Liver (tissue), 9 donors: ENCODE results near the gene TMEM234. TPM values are rescaled to one million over a fixed set of nuclear protein-coding genes. Genes with fewer than 3 reads are reported as not detected.
"Not testable (repeated sequence)": the region's sequence is repeated elsewhere in the genome, so short reads cannot be mapped to it uniquely, and the experiment has no call there.

Source experiments
- DNase-seq: peaks from one replicate; pipeline ENCODE4 v3.0.0-alpha.2; 2017; ENCODE audit warnings: low spot score
- H3K27ac ChIP-seq, 2 donors: one replicate each; pipeline ENCODE4 v1.7.0; 2013; ENCODE audit warnings: inconsistent platforms in 2 of 2, low read length in 2 of 2, control low read depth in 1 of 2, low read depth in 1 of 2, mild to moderate bottlenecking in 1 of 2
- H3K27me3 ChIP-seq, 4 donors: one replicate each; pipeline versions ENCODE4 v1.6.1 to v1.7.0; 2013; ENCODE audit warnings: low read length in 3 of 4, inconsistent platforms in 1 of 4, mild to moderate bottlenecking in 1 of 4, moderate library complexity in 1 of 4; ENCODE audit not compliant: control insufficient read depth in 4 of 4, insufficient read depth in 4 of 4
- H3K36me3 ChIP-seq, 4 donors: one replicate each; pipeline versions ENCODE4 v1.6.1 to v1.7.0; 2013; ENCODE audit warnings: low read length in 3 of 4, mild to moderate bottlenecking in 3 of 4, low read depth in 1 of 4, moderate library complexity in 1 of 4; ENCODE audit not compliant: control insufficient read depth in 4 of 4, insufficient read depth in 3 of 4
- H3K4me1 ChIP-seq, 4 donors: one replicate each; pipeline versions ENCODE4 v1.6.1 to v1.7.0; 2013; ENCODE audit warnings: low read length in 3 of 4, mild to moderate bottlenecking in 3 of 4, moderate library complexity in 1 of 4; ENCODE audit not compliant: control insufficient read depth in 4 of 4, insufficient read depth in 4 of 4
- H3K4me3 ChIP-seq, 3 donors: one replicate each; pipeline versions ENCODE4 v1.6.1 to v1.7.0; 2013; ENCODE audit warnings: low read length in 3 of 3, control low read depth in 1 of 3, low read depth in 1 of 3, mild to moderate bottlenecking in 1 of 3
- H3K9ac ChIP-seq, 2 donors: one replicate each; pipeline ENCODE4 v1.7.0; 2013; ENCODE audit warnings: low read length in 2 of 2, mild to moderate bottlenecking in 2 of 2, moderate library complexity in 2 of 2, control low read depth in 1 of 2, low read depth in 1 of 2
- H3K9me3 ChIP-seq, 4 donors: one replicate each; pipeline versions ENCODE4 v1.6.1 to v1.7.0; 2013; ENCODE audit warnings: low read length in 3 of 4; ENCODE audit not compliant: control insufficient read depth in 4 of 4
- CTCF ChIP-seq: fragments of 150-350 bp; IDR thresholded peaks from 2 replicates; pipeline ENCODE4 v1.5.1; 2017; ENCODE audit warnings: improper control_type of control experiment, low read depth, low read length; ENCODE audit not compliant: missing input control
- GABPA ChIP-seq, 2 donors: IDR thresholded peaks in 1 of 2; conservative IDR thresholded peaks in 1 of 2; 2 replicates each; pipeline ENCODE4 v1.6.1; 2016; ENCODE audit warnings: antibody characterized with exemption in 2 of 2, mild to moderate bottlenecking in 1 of 2, moderate library complexity in 1 of 2
- JUND ChIP-seq, 2 donors: IDR thresholded peaks; 2 replicates each; pipeline ENCODE4 v1.6.1; 2016; ENCODE audit warnings: antibody characterized with exemption in 2 of 2
- MAX ChIP-seq: IDR thresholded peaks from 2 replicates; pipeline ENCODE4 v1.6.1; 2016; ENCODE audit warnings: antibody characterized with exemption
- NR2F2 ChIP-seq: IDR thresholded peaks from 2 replicates; pipeline ENCODE4 v1.6.1; 2016; ENCODE audit warnings: antibody characterized with exemption
- RAD21 ChIP-seq, 2 donors: IDR thresholded peaks; 2 replicates each; pipeline ENCODE4 v1.6.1; 2016; ENCODE audit warnings: antibody characterized with exemption in 2 of 2, mild to moderate bottlenecking in 2 of 2
- REST ChIP-seq: IDR thresholded peaks from 2 replicates; pipeline ENCODE4 v1.6.1; 2016; ENCODE audit warnings: antibody characterized with exemption, mild to moderate bottlenecking
- TAF1 ChIP-seq: conservative IDR thresholded peaks from 2 replicates; pipeline ENCODE4 v1.6.1; 2016; ENCODE audit warnings: antibody characterized with exemption, mild to moderate bottlenecking
- WGBS: extraction: QIAGEN DNeasy Blood & Tissue Kit; methylation state at CpG from one replicate; pipeline ENCODE4 v1.1.7; 2013; 5-methylcytosine and 5-hydroxymethylcytosine counted together
- polyA plus RNA-seq, 2 donors: library from polyadenylated mRNA; stranded (reverse) in 1 of 2; unstranded in 1 of 2; fragments of 200-250 nt in 1 of 2; fragments of >200 nt in 1 of 2; fragmentation: Nextera tagmentation in 1 of 2; extraction: Ambion mirVana in 1 of 2; gene quantifications; one replicate each; pipeline versions ENCODE4 v1.2.1 to v1.2.3, GENCODE V29; 2013 to 2015
- total RNA-seq, 2 donors: library from RNA; depleted of rRNA; stranded (reverse); fragments of >200 nt; gene quantifications; one replicate each; pipeline ENCODE4 v1.2.3, GENCODE V29; 2014
- donor health status: healthy.
- donor health status: healthy.
- donor health status: healthy.
- donor health status: healthy.
- donor health status: healthy.

The TMEM234 gene
- total and polyA plus RNA-seq, 4 donors = 5.4 to 6.8 (median 6.1) TPM

- DNase-seq = no peak
- Histone ChIP-seq H3K36me3 (no peaks in the 10 kb centered on the region), H3K4me3 (no peak overlapping the region), H3K27ac (no peak overlapping the region), H3K9ac (no peak overlapping the region), H3K9me3 (no peaks in the 10 kb centered on the region), H3K4me1 (no peaks in the 10 kb centered on the region), H3K27me3 (no peaks in the 10 kb centered on the region)
- TF ChIP-seq REST (no peak), NR2F2 (no peak), MAX (no peak)
- 96% methylated on average over 9 of the region's 9 CpGs for WGBS
Observed at GRCh38 chr1:32265846-32266245, 43.7 kb upstream of the TMEM234 start.

- no peaks in the 10 kb centered on the region for H3K36me3 ChIP-seq
- H3K27me3 ChIP-seq = no peaks in the 10 kb centered on the region
- TF ChIP-seq MAX (no peak), RAD21 (IDR thresholded peaks at IDR 0.05) (no peak), CTCF (no peak), JUND (IDR thresholded peaks at IDR 0.05) (no peak), TAF1 (no peak), GABPA (IDR thresholded peaks at IDR 0.05 in 1 of 2, conservative IDR thresholded peaks at IDR 0.05 in 1 of 2) (no peak)
- no peaks in the 10 kb centered on the region for H3K9me3 ChIP-seq
- H3K9ac ChIP-seq = no peak overlapping the region
- no peaks in the 10 kb centered on the region for H3K4me1 ChIP-seq
- H3K4me3 ChIP-seq = no peak overlapping the region
- no peak overlapping the region for H3K27ac ChIP-seq
- DNase-seq = no peak
- 88% methylated on average over 4 of the region's 4 CpGs for WGBS
Observed at GRCh38 chr1:32263744-32264143, 41.6 kb upstream of the TMEM234 start.

GRCh38 chr1:32263236-32263593, 41.1 kb upstream of the TMEM234 start:
- not testable (repeated sequence) for H3K27ac ChIP-seq, H3K9ac ChIP-seq, H3K4me3 ChIP-seq, H3K36me3 ChIP-seq, H3K4me1 ChIP-seq, DNase-seq, H3K9me3 ChIP-seq, H3K27me3 ChIP-seq
- WGBS = 94% methylated on average over 4 of the region's 4 CpGs
